Measurements from ENCODE around the gene NADK2. TPM values are rescaled to one million over a fixed set of nuclear protein-coding genes. Genes with fewer than 3 reads are reported as not detected.

Gene NADK2
- total and polyA plus RNA-seq, 10 of the 15 experiments (the other 5 are each of a cell fraction or from before 2014, with no cell fraction given) = 2.4 to 9.0 (median 6.3) TPM

GRCh38 chr5:36160617-36161016 lies 81.1 kb downstream of the NADK2 start:
- H3K4me3 ChIP-seq = no peak overlapping the region
- SMC1A ChIA-PET (ENCODE audit: uncharacterized antibody, unreplicated experiment) = no interaction called here
- DNase-seq (ENCODE audit: low read depth, low spot score) (no peak), ATAC-seq (no peak), FAIRE-seq (no peak)
- no TSS peak for BruUV-seq (replicated peaks)
- H3K27ac ChIP-seq (ENCODE audit: control insufficient read depth, insufficient read depth) = no peak overlapping the region
- H3K9ac ChIP-seq (ENCODE audit: control insufficient read depth, insufficient read depth, low read length) = no peak overlapping the region
- RAD21 ChIA-PET (ENCODE audit: unreplicated experiment) = no interaction called here
- TF ChIP-seq BCL11A (IDR thresholded peaks at IDR 0.05; ENCODE audit: low read depth, low read length) = no peak
- no peak for TF ChIP-seq ESRRA (IDR thresholded peaks at IDR 0.05; ENCODE audit: low read length)
- no peak for TF ChIP-seq ATF2 (IDR thresholded peaks at IDR 0.05; ENCODE audit: low read length)
- no peak for TF ChIP-seq ATF3 (IDR thresholded peaks at IDR 0.05; ENCODE audit: borderline replicate concordance, extremely low read depth, low read depth, low read length)
- no peak for TF ChIP-seq WRNIP1 (IDR thresholded peaks at IDR 0.05; ENCODE audit: borderline replicate concordance, low read depth, low read length)
- H2AFZ ChIP-seq (ENCODE audit: control insufficient read depth, low read depth, low read length) = no peak overlapping the region
- CTCF ChIA-PET = interaction anchor here (1.3 to 1.6 kb wide), 3 partner anchors 9 to 18 kb away, joined by 3 to 4 read pairs (median 4); no protein-coding TSS in a partner anchor
- in situ Hi-C loops (cut with MboI) (loop anchor here (10.0 kb wide), 1 partner anchor 64 kb away; no protein-coding TSS in a partner anchor), intact Hi-C loops (cut with micrococcal nuclease; ENCODE audit: unreplicated experiment) (no loop called here)
- H3K4me1 ChIP-seq (ENCODE audit: control insufficient read depth, insufficient read depth, low read length) = 0 out of 2 replicates have a peak, but pooled peaks cover 4% of the 10 kb centered on the region
- no peaks in the 10 kb centered on the region for H3K27me3 ChIP-seq (replicated peaks in 1 of 2; ENCODE audit: control insufficient read depth in 2 of 2, insufficient read depth in 2 of 2, low read length in 1 of 2)
- H3K4me2 ChIP-seq (ENCODE audit: control insufficient read depth, insufficient read depth) = no peak overlapping the region
- WGBS (ENCODE audit: insufficient coverage, insufficient replicate concordance, low lambda C conversion rate, missing lambda C conversion rate) = 93% methylated on average over 3 of the region's 3 CpGs
- no peaks in the 10 kb centered on the region; the same call in 2 of the 3 replicates for H3K9me3 ChIP-seq (replicated peaks; ENCODE audit: control insufficient read depth, insufficient read depth, low read length)
- peaks cover 2 to 17% of the 10 kb centered on the region in 2 experiments for H3K36me3 ChIP-seq (ENCODE audit: control insufficient read depth in 2 of 2, insufficient read depth in 2 of 2, low read length in 1 of 2)
- peaks cover 3% of the 10 kb centered on the region for H3K79me2 ChIP-seq (ENCODE audit: control insufficient read depth, insufficient read depth, low read length)
- no peaks in the 10 kb centered on the region for H4K20me1 ChIP-seq (ENCODE audit: control insufficient read depth, insufficient read depth)
- POLR2A ChIA-PET = interaction anchor here (1.0 to 1.2 kb wide), 3 partner anchors 9 to 11 kb away, joined by 3 read pairs; no protein-coding TSS in a partner anchor
